GM18526 (cell line): ENCODE data around the gene NRP2.

Experiments used
- POLR2A ChIP-seq: IDR thresholded peaks from 3 replicates; pipeline ENCODE4 v1.6.1; 2011; ENCODE audit not compliant: insufficient read length; ENCODE audit errors: extremely low read depth

NRP2 gene

GRCh38 chr2:205682239-205682970 is at the start of gene NRP2:
NRP2 (plus strand) TSS chr2:205682501; CDS start chr2:205683291, 790 bp downstream.
- TF ChIP-seq POLR2A: no peak

- TF ChIP-seq POLR2A: no peak
These were observed 48.3 kb upstream of the NRP2 start for GRCh38 chr2:205633994-205634393.

GRCh38 chr2:205636549-205637319 is 45.6 kb upstream of the NRP2 start:
- no peak for TF ChIP-seq POLR2A

GRCh38 chr2:205637320-205637602 is 45.0 kb upstream of the NRP2 start:
- no peak for TF ChIP-seq POLR2A

- no peak for TF ChIP-seq POLR2A
These were observed 44.4 kb upstream of the NRP2 start for GRCh38 chr2:205637779-205638503.

- no peak for TF ChIP-seq POLR2A
These were observed 41.6 kb upstream of the NRP2 start for GRCh38 chr2:205640716-205641115.

- no peak for TF ChIP-seq POLR2A
These were observed 39.5 kb upstream of the NRP2 start for GRCh38 chr2:205642599-205643356.

GRCh38 chr2:205643391-205643885 is 38.9 kb upstream of the NRP2 start:
- no peak for TF ChIP-seq POLR2A

- TF ChIP-seq POLR2A: no peak
These were observed 38.3 kb upstream of the NRP2 start for GRCh38 chr2:205644018-205644417.

- no peak for TF ChIP-seq POLR2A
These were observed 35.6 kb upstream of the NRP2 start for GRCh38 chr2:205646680-205647079.

GRCh38 chr2:205650450-205650849 is 31.9 kb upstream of the NRP2 start:
- TF ChIP-seq POLR2A: no peak

GRCh38 chr2:205650931-205651330 is 31.4 kb upstream of the NRP2 start:
- TF ChIP-seq POLR2A: no peak

GRCh38 chr2:205651719-205652118 is 30.6 kb upstream of the NRP2 start:
- no peak for TF ChIP-seq POLR2A

GRCh38 chr2:205654878-205655605 is 27.3 kb upstream of the NRP2 start:
- no peak for TF ChIP-seq POLR2A

GRCh38 chr2:205655779-205656456 is 26.4 kb upstream of the NRP2 start:
- TF ChIP-seq POLR2A: no peak
